NCI-H2196 treated with DMSO at 0.1 percent for 48 hours (cell line): ENCODE data around the gene PTPN9.

Source experiments
- DNase-seq: peaks from one replicate; lab custom pipeline; 2025; ENCODE audit not compliant: unreplicated experiment; lab: John Stamatoyannopoulos, UW

PTPN9 gene

GRCh38 chr15:75425966-75426500 lies 153.1 kb downstream of the PTPN9 start:
- no peak for DNase-seq

DNA sequence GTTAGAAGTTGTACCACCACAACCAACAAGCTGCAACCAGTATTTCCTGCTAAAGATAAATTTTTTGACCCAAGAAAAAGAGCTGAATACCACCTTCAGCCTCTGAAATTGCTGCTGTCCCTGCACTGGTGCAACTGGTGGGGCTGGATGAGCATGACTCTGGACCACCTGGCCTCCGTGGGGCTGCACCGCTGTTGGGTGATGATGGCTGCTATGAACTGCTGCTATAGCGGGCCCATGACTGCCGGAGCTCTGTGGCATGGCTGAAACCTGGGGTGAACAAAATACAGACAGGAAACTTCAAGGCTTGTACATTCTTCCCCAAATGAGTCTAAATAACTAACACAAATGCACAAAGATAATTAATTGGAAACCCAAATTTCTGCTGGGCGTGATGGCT lies 156.6 kb downstream of the PTPN9 start:
- DNase-seq = no peak

DNA sequence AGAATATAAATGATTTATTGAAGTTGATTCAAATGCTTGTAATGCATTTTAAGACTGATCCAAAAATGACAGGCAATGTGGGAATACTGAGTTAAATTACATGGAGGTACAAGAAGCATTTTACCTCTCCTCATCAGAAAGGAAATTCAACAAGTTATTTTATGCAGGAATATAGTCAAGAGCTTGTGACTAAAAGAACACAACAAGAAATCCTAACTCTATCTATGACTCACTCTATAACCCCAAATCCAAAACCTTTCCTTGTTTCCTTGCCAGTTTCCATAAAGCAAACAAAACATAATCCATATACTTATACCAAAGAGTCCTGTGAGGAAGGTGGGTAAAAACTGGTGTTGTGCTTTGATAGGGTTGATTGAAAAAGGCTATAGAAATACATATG lies 158.4 kb downstream of the PTPN9 start:
- DNase-seq = no peak

GRCh38 chr15:75416584-75416983 lies 162.5 kb downstream of the PTPN9 start:
- no peak for DNase-seq
